Fibroblast of skin of scalp (primary cell): Measurements from ENCODE around the gene PDCD11.
"Not testable (repeated sequence)": the region's sequence is repeated elsewhere in the genome, so short reads cannot be mapped to it uniquely, and the experiment has no call there.

Experiments used
- DNase-seq: peaks from one replicate; pipeline ENCODE4 v3.0.0-alpha.2; 2013

The PDCD11 gene

DNA sequence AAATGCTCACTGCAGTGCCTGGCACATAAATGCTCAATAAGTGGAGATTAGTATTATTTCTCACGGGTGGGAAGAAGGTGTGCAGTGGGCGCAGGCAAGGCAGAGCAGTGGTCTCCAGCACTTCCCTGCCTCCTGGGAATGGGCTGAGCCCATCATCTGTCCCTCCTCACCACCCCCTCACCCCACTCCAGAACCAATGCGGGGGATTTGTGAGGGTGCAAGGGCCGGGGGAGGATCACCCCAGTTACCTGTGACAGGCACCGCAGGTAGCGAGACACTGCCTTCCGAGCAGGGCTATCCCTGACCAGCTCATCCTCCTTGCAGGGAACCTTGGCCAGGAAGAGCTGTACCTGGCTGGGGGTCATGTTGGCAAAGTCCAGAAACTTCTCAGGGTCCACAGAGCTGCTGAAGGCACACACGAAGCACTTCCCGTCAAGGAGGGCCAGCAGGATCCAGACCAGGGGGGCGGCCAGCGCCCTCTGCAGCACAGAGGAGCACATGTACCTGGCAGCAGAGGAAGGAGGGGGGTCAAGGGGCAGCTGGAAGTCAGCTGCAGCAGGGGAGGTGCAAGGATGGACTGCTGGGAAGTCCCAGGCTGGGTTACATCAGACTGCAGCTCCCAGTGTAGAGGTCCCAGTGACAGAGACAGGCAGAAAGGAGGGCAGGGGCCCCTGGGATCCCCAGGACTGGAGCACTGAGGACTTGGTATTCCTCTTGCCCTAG lies 79.8 kb downstream of the PDCD11 start:
- no peak for DNase-seq

DNA sequence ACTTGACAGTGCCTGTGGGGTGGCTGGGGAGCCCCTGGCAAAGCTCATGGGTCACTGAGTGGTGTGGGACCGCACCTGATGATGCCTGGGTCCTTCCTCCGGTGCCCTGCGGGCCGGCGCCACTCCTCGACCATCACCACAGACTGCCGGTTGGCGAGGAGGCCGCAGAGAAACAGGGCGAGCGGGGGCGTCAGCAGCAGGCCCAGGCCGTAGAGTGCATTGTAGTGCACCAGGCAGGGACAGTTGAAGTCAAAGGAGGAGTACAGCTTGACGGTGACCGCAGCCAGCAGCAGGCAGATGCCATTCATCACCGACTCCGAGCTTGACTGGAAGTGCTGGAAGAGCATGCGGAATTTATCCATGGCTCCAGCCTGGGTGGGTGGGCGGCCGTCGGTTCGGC lies 82.2 kb downstream of the PDCD11 start:
- no peak for DNase-seq

- DNase-seq, result no peak
Measured at GRCh38 chr10:103479135-103479534, 82.7 kb downstream of the PDCD11 start, which contains the start of gene CALHM3. CALHM3 (minus strand) TSS chr10:103479240; CDS start chr10:103479032, 208 bp downstream.

GRCh38 chr10:103480521-103480920 lies 84.1 kb downstream of the PDCD11 start:
- DNase-seq, result no peak

GRCh38 chr10:103481974-103482531 lies 85.6 kb downstream of the PDCD11 start:
- DNase-seq, result peak; percentile 62

DNA sequence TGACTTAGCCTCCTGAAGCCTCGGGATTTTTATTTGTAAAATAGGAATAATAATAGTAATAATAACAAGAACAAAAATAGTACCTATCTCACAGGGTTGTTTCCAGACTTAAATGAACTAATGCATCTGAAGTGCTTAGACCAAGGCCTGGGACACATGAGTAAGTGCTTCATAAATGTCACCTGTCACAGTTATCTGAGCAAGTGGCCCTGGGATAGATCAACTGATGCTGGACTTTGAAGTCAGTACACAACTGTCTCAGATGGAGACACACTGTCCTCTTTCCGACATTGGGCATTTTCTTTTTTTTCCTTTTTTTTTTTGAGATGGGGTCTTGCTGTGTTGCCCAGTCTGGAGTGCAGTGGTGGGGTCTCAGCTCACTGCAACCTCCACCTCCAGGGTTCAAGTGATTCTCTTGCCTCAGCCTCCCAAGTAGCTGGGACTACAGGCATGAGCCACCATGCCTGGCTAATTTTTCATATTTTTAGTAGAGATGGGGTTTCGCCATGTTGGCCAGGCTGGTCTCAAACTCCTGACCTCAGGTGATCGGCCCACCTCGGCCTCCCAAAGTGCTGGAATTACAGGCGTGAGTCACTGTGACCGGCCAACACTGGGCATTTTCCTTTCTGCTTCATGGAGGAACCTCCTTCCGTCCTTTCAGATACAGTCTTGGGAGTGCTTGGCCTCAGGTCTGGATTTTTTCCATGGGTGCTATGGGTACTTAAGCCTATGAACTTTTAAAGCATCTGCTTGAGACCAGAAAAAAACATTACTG lies 90.4 kb downstream of the PDCD11 start:
- DNase-seq, result not testable (repeated sequence)

DNA sequence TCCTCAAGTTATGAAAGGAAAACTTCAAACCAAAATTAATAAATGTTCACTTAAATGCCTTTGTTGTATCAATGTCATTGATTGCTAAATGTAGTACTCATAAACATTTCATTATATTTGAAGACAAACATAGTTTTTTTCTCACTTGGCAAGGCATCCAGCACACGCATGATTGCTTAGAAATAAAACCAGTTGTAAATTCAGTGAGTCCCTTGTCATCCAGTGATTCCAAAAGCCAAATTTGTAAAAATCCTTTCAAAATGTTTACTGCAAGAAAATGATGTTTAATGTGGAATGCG lies 90.9 kb downstream of the PDCD11 start:
- no peak for DNase-seq

DNA sequence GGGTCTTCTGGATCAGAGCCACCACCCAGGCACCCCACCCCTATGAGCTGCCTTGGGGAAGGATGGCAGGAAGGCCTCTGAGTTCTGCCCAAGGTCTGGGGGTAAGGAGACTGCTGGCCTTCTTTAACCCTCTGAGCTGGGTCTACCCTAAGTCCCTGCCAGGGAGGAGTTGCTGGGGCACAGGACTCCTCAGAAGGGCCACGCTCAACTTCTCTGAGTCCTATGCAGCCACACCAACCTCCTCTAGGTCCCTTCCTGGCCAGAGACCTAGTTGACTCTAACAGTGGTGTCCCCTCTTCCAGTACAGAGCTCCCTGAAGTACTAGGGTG lies 94.5 kb downstream of the PDCD11 start:
- DNase-seq, result no peak

DNA sequence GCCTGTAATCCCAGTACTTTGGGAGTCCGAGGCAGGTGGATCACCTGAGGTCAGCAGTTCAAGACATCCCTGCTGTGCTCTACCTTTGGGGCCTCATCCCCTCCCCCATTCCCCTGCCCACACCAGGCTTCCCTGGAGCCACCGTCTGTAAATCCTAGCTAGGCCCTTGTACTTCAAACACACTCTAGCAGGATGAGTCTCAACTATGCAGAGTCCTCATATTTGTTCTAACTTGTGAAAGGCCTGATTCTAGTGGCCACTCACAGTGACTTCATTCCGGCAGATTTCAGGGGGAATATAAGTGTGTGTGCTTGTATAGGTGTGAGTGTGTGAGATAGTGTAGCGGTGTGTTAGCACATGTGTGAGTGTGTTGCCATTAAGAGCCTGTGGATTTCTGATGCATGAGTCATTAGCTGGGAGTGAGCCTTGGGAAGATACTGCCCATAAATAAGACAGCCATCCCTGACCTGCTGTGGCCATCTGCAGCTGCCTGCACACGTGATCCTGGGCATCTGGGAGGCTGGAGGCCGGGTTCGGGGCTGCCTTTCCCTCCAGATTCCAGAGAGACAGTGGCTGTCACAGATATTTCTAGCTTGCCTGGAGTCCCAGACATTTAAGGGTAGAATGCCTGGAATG lies 95.4 kb downstream of the PDCD11 start:
- peak; percentile 92 for DNase-seq

GRCh38 chr10:103492655-103493261 lies 96.3 kb downstream of the PDCD11 start:
- no peak for DNase-seq

- no peak for DNase-seq
Measured at GRCh38 chr10:103493362-103493915, 97.0 kb downstream of the PDCD11 start, which contains the start of gene NEURL1. NEURL1 (plus strand) TSS chr10:103493705; CDS start chr10:103494388, 683 bp downstream.

GRCh38 chr10:103493916-103494877 lies 97.8 kb downstream of the PDCD11 start:
- DNase-seq, result no peak

DNA sequence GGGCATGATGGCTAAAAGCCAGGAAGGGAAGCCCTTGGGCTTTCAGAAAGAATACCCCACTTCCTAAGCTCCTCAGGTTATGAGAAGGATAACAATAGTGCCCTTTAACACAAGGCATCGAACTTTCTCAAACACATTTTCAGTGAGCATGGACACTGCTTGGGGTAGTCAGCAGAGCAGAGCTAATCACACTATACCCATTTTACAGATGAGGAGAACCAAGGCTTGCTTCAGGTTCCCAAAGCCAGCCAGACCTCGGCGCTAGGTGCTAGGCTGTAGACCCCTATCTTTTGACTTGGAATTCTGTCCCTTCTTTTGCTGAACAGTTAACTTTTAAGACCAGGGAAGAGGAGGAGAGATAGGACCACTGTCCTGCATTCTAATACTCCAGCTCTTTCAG lies 98.9 kb downstream of the PDCD11 start:
- no peak for DNase-seq
